ENCODE measurements around the gene RABGGTA. TPM values are rescaled to one million over a fixed set of nuclear protein-coding genes. Genes with fewer than 3 reads are reported as not detected.

Gene RABGGTA
- total RNA-seq, 1 experiment from 2014 or later: 25.6 TPM

DNA sequence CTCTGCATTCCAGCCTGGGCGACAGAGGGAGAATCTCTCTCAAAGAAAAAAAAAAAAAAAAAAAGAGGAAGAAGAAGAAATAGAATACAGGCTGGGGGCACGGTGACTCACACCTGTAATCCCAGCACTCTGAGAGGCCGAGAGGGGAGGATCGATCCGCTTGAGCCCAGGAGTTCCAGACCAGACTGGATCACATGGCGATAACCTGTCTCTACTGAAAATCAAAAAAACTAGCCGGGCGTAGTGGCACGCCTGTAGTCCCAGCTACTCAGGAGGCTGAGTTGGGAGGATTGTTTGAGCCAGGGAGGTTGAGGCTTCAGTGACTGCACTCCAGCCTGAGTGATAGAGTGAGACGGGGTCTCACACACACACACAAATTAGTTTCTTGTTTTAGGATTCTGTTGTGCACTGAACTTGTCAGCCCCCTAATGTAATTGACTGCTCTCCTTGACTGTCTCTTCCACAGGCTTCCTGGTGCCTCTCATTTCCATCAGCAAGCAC, 28.0 kb downstream of the RABGGTA start:
- no peak overlapping the region for H4K5ac ChIP-seq (ENCODE audit: insufficient read length, low read depth, low read length)
- H4K91ac ChIP-seq (ENCODE audit: insufficient read length, low read depth, low read length): no peak overlapping the region
- no peak for DNase-seq
- TF ChIP-seq, protein P1, sequence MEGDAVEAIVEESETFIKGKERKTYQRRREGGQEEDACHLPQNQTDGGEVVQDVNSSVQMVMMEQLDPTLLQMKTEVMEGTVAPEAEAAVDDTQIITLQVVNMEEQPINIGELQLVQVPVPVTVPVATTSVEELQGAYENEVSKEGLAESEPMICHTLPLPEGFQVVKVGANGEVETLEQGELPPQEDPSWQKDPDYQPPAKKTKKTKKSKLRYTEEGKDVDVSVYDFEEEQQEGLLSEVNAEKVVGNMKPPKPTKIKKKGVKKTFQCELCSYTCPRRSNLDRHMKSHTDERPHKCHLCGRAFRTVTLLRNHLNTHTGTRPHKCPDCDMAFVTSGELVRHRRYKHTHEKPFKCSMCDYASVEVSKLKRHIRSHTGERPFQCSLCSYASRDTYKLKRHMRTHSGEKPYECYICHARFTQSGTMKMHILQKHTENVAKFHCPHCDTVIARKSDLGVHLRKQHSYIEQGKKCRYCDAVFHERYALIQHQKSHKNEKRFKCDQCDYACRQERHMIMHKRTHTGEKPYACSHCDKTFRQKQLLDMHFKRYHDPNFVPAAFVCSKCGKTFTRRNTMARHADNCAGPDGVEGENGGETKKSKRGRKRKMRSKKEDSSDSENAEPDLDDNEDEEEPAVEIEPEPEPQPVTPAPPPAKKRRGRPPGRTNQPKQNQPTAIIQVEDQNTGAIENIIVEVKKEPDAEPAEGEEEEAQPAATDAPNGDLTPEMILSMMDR (conservative IDR thresholded peaks at IDR 0.05): no peak
- H3K79me1 ChIP-seq (ENCODE audit: insufficient read depth, low read depth, low read length, poor library complexity, severe bottlenecking): no peaks in the 10 kb centered on the region
- H3K9me3 ChIP-seq (ENCODE audit: control insufficient read depth, low read depth, low read length): no peaks in the 10 kb centered on the region
- no peak overlapping the region for H3K56ac ChIP-seq (ENCODE audit: insufficient read length, low read depth, low read length)
- no peak overlapping the region for H3K4ac ChIP-seq (ENCODE audit: low read depth, low read length)
- H2BK120ac ChIP-seq (ENCODE audit: low read depth, low read length, poor library complexity, severe bottlenecking): no peak overlapping the region
- H2AK5ac ChIP-seq (ENCODE audit: insufficient read length, low read length): no peak overlapping the region
- no peak overlapping the region for H3K27ac ChIP-seq (ENCODE audit: insufficient read length, low read depth, low read length)
- H3K27me3 ChIP-seq (ENCODE audit: insufficient read depth, low read length): no peaks in the 10 kb centered on the region
- peaks cover 6% of the 10 kb centered on the region for H3K23me2 ChIP-seq (ENCODE audit: insufficient read length, low read depth, low read length, poor library complexity, severe bottlenecking)
- WGBS (ENCODE audit: extremely low coverage, insufficient read length, low lambda C conversion rate): no CpG with 5 or more reads among the region's 10 CpGs
- no peak overlapping the region for H2BK15ac ChIP-seq (ENCODE audit: low read depth, low read length)
- peaks cover 2% of the 10 kb centered on the region for H4K20me1 ChIP-seq (ENCODE audit: control insufficient read depth, insufficient read depth, insufficient read length)
- Mint-ChIP-seq H3K4me3 (peak overlapping the region; percentile 92 to 96), H3K4me1 (peaks cover 11 to 12% of the 10 kb centered on the region in 2 experiments), H3K36me3 (ENCODE audit: insufficient read depth in 1 of 3, low read depth in 3 of 3) (peaks cover 12 to 28% (median 24%) of the 10 kb centered on the region in 3 experiments; a peak in 6 of 7 replicates), H3K9me3 (no peaks in the 10 kb centered on the region), H3K27me3 (ENCODE audit: low read depth) (peaks cover 8% of the 10 kb centered on the region; the same call in 1 of the 2 replicates), H3K27ac (peak overlapping the region; percentile 99 to 100 (median 100); a peak in 3 of 7 replicates)
- H4K8ac ChIP-seq (replicated peaks; ENCODE audit: insufficient read length, low read depth, low read length): no peak overlapping the region
- no peak overlapping the region; the same call in 1 of the 2 replicates for H3K14ac ChIP-seq (ENCODE audit: insufficient read depth, low read length)
- no peak overlapping the region for H2BK20ac ChIP-seq (ENCODE audit: low read depth, low read length, poor library complexity, severe bottlenecking)
- H3T11ph ChIP-seq (ENCODE audit: low read length): no peak overlapping the region
- H3K9ac ChIP-seq (ENCODE audit: extremely low read depth, insufficient read length, low read length): peak overlapping the region; percentile 19
- no peak overlapping the region for H2AFZ ChIP-seq (ENCODE audit: low read length)
- H3K23ac ChIP-seq (ENCODE audit: insufficient read length, low read depth, low read length): no peak overlapping the region
- H3K79me2 ChIP-seq (ENCODE audit: insufficient read depth, low read length): no peaks in the 10 kb centered on the region
- H2BK5ac ChIP-seq (ENCODE audit: insufficient read length, low read length): no peak overlapping the region
- H3K4me1 ChIP-seq (ENCODE audit: insufficient read depth, low read length): no peaks in the 10 kb centered on the region
- no peak overlapping the region for H3K18ac ChIP-seq (ENCODE audit: insufficient read length, low read depth, low read length)
- H3K4me2 ChIP-seq (ENCODE audit: insufficient read depth, insufficient read length, low read length): peak overlapping the region; percentile 47
- peak overlapping the region; percentile 39 for H2BK12ac ChIP-seq (ENCODE audit: insufficient read length, low read depth, low read length)

All from H9 (cell line).